ENCODE measurements around the gene MAP1LC3C.
A peak's percentile ranks its signal among the peaks of the same experiment; 100 is the strongest.

The MAP1LC3C gene

GRCh38 chr1:241994171-241994570 lies 4.7 kb downstream of the MAP1LC3C start:
- TF ChIP-seq CREB1 (IDR thresholded peaks at IDR 0.05; ENCODE audit: low read depth): no peak
- TF ChIP-seq USF1 (IDR thresholded peaks at IDR 0.05): no peak
- TF ChIP-seq MAX (IDR thresholded peaks at IDR 0.05): no peak
- TF ChIP-seq TAF1 (IDR thresholded peaks at IDR 0.05; ENCODE audit: low read depth): no peak
- TF ChIP-seq EP300 (IDR thresholded peaks at IDR 0.05; ENCODE audit: borderline replicate concordance): no peak
- TF ChIP-seq YY1 (IDR thresholded peaks at IDR 0.05; ENCODE audit: low read depth): no peak
- no peak for TF ChIP-seq TCF12 (IDR thresholded peaks at IDR 0.05; ENCODE audit: low read depth)
- TF ChIP-seq REST (IDR thresholded peaks at IDR 0.05; ENCODE audit: low read depth): no peak
- TF ChIP-seq FOXM1 (IDR thresholded peaks at IDR 0.05; ENCODE audit: borderline replicate concordance, low read depth): no peak
- no peak for TF ChIP-seq TEAD4 (IDR thresholded peaks at IDR 0.05)
- TF ChIP-seq NFIC (IDR thresholded peaks at IDR 0.05): no peak
- no peak for TF ChIP-seq RAD21 (IDR thresholded peaks at IDR 0.05; ENCODE audit: low read depth)
- TF ChIP-seq ZBTB7A (IDR thresholded peaks at IDR 0.05; ENCODE audit: low read depth): no peak
- TF ChIP-seq EGR1 (IDR thresholded peaks at IDR 0.05): no peak
- no peak for TF ChIP-seq CEBPB (IDR thresholded peaks at IDR 0.05)

GRCh38 chr1:241992734-241993133 lies 6.2 kb downstream of the MAP1LC3C start:
- no peak for TF ChIP-seq REST (IDR thresholded peaks at IDR 0.05; ENCODE audit: low read depth)
- TF ChIP-seq NFIC (IDR thresholded peaks at IDR 0.05): no peak
- TF ChIP-seq MAX (IDR thresholded peaks at IDR 0.05): no peak
- no peak for TF ChIP-seq RAD21 (IDR thresholded peaks at IDR 0.05; ENCODE audit: low read depth)
- no peak for TF ChIP-seq TAF1 (IDR thresholded peaks at IDR 0.05; ENCODE audit: low read depth)
- no peak for TF ChIP-seq EGR1 (IDR thresholded peaks at IDR 0.05)
- no peak for TF ChIP-seq ZBTB7A (IDR thresholded peaks at IDR 0.05; ENCODE audit: low read depth)
- no peak for TF ChIP-seq TEAD4 (IDR thresholded peaks at IDR 0.05)
- no peak for TF ChIP-seq TCF12 (IDR thresholded peaks at IDR 0.05; ENCODE audit: low read depth)
- no peak for TF ChIP-seq FOXM1 (IDR thresholded peaks at IDR 0.05; ENCODE audit: borderline replicate concordance, low read depth)
- no peak for TF ChIP-seq EP300 (IDR thresholded peaks at IDR 0.05; ENCODE audit: borderline replicate concordance)

- TF ChIP-seq USF1 (IDR thresholded peaks at IDR 0.05) (peak; percentile 83), TCF12 (IDR thresholded peaks at IDR 0.05; ENCODE audit: low read depth) (no peak), MAX (IDR thresholded peaks at IDR 0.05) (no peak), NFIC (IDR thresholded peaks at IDR 0.05) (no peak), YY1 (IDR thresholded peaks at IDR 0.05; ENCODE audit: low read depth) (no peak), EP300 (IDR thresholded peaks at IDR 0.05; ENCODE audit: borderline replicate concordance) (no peak), EGR1 (IDR thresholded peaks at IDR 0.05) (no peak), TAF1 (IDR thresholded peaks at IDR 0.05; ENCODE audit: low read depth) (no peak), RAD21 (IDR thresholded peaks at IDR 0.05; ENCODE audit: low read depth) (no peak)
These were observed 8.9 kb downstream of the MAP1LC3C start for GRCh38 chr1:241990040-241990439.

GRCh38 chr1:241985787-241986186 lies 13.1 kb downstream of the MAP1LC3C start:
- TF ChIP-seq CREB1 (IDR thresholded peaks at IDR 0.05; ENCODE audit: low read depth) (no peak), EGR1 (IDR thresholded peaks at IDR 0.05) (no peak), RAD21 (IDR thresholded peaks at IDR 0.05; ENCODE audit: low read depth) (0 out of 2 replicates have a peak, but pooled peaks have one; percentile 20), YY1 (IDR thresholded peaks at IDR 0.05; ENCODE audit: low read depth) (no peak), REST (IDR thresholded peaks at IDR 0.05; ENCODE audit: low read depth) (no peak), TAF1 (IDR thresholded peaks at IDR 0.05; ENCODE audit: low read depth) (no peak), TEAD4 (IDR thresholded peaks at IDR 0.05) (no peak)
